NCI-H748 treated with DMSO at 0.1 percent for 48 hours (cell line): ENCODE measurements around the gene SIGLECL1.

Experiments
- DNase-seq: peaks from one replicate; lab custom pipeline; 2025; lab: John Stamatoyannopoulos, UW

Gene SIGLECL1

DNA sequence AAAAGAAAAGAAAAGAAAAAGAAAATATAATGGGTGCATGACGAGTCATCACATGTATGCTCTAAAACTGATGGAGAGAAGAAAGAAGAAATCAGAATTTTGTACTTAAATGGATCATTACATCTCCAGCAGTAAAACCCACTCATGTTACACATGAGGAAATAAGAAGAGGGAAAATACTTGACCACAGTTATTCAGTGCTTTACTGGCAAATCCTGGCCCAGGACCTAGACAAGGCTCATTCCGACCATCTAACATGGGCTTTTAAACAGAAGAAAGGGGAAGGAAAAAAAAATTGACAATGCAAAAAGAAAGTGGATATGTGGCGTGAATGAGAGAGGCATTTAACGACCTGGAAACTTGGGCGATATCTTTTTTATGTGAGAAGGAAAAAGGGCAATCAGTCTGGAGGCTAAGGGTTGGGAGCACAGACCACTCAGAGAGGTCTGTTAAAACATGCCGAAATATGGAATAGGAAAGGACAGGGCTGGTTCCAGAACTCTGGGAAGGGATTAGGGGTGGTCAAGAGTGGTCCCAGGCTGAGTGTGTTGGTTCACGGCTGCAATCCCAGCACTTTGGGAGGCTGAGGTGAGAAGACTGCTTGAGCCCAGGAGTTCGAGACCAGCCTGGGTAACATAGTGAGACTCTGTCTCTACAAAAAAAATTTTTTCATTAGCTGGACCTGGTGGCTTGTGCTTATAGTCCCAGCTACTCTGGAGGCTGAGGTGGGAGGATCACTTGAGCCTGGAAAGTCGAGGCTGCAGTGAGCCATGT, 1.6 kb downstream of the SIGLECL1 start:
- DNase-seq, result no peak

DNA sequence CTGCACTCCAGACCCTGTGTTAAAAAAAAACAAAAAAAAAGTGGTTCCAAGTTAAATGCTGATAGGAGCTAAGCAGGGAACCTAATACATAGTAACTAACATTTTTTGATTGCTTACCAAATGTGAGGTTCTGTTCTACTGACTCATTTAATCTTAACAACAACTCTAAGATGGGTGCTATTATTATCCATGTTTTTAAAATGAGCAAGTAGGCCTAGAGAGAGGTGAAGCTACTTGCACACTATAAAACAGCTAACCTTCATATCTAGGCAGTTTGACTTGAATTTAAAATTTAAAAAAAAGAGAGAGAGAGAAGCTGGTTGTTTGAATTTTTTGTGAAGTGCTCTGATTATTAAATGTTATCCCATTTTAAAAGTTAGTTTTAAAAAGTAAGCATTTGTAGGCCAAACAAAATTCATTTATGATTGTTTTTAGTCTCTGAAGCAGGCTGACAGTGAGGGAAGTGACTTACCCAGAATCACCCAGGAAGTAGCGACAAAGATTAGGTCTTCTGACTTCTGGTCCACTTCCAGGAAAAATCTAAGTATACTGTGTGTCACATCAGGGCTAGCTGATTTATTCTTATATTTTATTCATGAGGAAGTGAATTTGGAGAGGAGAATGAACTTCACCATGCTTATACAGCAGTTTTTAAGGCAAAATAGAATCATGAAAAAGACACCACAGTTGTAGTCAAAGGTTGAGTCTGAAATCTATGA, 2.4 kb downstream of the SIGLECL1 start:
- DNase-seq, result no peak

DNA sequence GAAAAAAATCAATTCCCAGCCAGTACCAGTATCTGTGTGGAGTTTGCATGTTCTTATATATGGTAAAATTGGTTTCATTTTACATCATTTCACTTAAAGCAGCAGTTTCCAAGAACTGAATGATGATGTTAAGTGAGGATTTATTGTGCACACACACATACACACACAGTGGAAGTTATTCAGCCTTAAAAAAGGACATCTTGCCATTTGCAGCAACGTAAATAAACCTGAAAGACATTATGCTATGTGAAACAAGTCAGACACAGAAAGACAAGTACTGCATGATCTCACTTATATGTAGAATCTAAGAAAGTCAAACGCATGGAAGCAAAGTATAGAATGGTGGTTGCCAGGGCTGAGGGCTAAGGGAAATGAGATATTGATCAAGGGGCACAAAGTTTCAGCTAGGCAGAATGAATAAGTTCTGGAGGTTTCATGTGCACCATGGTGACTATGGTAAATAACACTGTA, 5.3 kb downstream of the SIGLECL1 start:
- DNase-seq, result no peak

DNA sequence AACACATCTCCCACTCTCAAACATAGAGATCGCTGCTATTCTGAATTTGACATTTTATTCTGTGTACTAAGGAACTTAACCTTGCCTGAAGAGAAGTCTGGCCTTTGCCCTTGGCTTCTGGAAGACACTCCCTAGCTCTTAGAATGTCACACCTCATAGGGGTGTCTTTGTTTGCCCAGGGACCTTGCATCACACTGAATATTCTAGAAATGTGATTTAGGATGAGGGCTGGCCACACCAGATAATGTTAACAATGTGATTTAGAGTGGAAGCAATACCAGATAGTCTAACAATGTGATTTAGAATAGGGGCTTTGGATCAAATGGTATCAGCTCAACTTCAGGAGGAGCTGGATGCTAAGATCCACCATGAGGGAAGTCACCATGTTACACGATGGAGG, 6.6 kb downstream of the SIGLECL1 start:
- no peak for DNase-seq

DNA sequence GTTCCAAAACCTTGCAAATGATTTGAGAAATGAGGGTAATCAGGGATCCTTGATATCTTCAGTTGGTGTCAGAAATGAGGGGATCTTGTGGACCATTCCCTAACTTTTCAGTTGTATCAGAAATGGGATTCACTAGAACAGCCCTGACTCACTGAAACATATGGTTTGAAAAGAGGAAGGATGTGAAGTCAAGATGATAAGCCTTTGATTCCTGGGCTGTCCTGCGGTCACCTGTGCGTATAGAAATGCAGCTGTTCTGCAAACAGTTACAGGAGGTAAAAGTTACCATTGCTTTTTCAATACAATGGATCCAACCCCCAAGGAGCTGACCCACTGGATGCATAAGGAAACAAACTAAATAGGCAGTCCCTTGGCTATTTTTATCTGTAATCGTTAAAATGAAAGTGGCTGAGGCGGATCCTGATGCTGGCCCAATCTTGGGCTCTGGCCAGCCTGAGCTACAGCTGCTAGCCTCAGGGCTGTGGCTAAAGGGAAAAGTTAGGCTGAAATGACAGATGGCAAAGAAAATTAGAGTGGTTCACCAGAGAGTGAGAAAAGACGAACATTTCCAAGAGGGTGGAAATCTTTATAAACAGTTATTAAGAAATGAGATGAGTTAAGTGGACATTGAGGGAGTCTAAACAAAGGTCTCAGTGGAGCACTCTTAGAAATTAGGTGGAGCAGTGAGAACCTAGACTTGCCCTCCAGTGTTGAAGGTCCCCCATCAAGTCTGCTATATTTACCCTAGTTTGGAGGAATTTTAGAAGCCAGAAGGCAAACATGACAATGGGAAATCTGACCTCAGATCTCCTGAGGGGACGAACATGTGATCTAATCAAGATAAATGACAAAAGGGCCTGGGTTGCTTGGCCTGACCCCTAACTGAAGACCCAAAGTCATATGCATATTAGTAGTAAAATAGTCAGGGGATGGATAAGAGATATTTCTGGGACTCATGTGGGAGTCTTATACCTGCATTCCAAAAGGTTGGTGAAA, 7.6 kb downstream of the SIGLECL1 start:
- no peak for DNase-seq

DNA sequence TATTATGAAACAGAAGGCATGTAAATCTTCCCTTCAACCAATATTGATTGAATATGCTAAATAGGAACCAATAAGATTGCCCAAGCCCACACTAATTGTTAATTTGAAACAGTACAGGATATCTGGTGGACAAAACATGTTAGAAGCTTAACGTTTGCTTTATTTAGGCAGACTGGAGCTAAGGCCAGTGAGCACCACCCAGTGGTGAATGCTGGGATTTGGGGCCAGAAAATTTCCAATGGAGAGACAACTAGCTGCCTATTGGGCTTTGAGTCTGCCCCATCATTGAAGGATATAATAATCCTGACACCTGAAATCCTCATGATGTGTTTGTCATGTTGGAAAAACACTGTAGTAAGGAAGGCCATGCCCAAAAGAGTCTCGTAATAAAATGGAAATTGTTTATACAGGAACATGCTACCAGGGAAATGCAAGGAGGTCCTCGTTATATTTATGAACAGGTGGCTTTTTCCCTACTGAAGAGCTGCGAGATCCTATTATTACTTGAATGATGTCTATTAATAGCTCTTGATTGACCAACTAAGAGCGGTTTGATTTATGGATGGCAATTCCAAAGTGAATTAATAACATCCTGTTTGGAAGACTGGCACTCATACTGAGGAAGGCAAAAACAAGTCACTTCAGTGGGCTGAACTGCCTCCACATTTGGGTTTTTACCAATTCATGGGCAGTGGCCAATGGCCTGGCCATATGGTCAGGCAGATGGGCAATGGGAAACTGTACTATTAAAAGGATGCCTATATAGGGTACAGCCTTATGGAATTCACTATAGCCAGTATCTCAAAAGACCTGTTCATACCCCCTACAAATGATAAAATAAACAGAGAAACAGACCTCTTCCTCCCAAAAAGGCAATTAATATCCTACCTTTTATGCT, 8.7 kb downstream of the SIGLECL1 start:
- DNase-seq, result no peak

DNA sequence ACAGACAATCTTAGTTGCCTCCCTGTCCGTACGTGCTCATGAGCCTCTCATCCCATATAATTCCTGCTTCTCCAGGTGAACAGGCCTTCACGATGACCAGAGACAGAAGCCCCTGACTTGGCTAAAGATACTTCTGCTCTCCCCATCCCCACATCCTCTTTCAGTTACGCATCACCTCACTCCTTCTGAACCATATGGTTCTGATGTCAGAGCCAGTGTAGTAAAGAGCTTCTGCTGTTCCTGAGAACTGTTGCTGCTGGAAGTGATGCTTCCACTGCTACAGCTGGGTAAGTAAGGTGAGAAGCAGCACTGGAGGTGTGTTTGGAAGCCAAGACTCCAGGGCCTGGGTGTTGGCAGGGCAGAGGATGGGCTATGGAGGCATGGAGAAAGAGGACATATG, 12.9 kb downstream of the SIGLECL1 start:
- DNase-seq, result no peak

DNA sequence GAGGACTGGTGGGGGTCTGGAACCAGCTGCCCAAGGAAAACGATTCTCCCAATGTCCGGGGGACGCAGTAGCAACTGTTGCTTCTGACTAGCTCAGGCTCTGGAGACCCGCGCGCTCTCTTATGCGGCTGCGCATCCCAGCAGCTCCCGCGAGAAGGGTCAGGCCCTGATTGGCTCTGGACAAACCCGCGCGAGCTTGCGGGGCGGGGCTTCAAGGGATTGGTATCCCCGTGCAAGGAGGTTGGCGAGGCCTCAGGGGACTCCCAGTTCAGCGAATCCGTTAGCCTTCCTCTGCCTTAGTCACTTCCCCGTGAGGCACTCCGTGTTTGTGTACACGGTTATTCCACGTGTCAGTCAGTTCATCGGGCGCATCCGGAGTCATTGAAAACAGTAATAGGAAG, 20.2 kb downstream of the SIGLECL1 start:
- DNase-seq, result no peak

DNA sequence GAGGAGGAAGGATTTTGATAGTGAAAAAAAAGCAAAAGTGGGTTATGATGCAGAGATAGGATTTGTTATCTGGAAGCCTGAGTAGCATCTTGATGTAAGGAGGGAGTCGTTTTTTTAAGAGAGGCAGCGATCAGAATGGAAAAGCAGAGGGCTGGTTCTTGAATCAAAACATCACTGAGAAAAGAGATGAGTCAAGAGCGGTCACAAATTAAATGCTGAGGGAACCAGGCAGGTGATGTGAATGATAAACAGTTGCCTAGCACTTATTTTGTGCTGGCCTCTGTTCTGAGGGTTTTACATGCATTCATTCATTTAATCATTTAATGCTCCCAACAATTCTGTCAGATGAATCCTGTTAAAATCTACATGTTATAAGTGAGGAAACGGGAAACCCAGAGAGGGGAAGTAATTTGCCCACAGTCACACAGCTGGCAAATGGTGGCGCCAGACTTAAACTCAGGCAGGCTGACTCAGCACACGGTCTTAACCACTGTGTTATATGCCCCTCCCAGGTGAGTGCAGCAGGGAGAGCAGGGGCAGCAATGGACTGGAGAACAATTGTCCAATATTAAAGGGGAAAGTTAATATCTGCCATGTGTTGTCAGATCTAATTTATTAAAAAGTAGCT, 21.4 kb downstream of the SIGLECL1 start:
- no peak for DNase-seq

DNA sequence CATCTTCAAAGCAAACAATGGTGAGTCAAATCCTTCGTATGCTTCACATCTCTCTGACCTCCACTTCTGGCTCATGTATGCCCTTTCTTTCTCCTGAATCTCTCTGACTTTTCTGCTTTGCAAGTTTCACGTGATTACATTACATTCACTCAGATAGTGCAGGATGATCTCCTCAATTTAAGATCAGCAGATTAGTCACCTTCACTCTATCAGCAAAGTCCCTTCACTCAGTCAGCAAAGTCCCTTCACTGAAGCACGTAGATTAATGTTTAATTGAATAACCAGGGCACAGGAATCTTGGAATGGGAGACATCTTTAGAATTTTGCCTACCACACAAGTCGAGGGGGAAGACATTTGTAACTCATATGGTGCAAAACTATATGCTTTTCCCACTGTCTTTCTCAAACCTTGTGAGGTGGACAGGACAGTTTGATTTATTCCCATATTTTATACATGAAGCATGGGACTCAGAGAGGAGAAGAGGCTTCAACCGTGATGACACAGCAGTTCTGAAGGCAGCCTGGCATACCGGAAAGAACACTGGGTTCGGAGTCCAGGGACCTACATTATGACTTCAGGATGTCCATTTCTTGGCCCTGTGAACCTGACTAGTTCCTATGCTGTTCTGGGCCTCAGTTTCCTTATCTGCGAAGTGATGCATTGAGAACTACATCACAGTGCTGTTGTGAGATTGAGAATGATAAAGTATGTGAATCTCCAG, 23.3 kb downstream of the SIGLECL1 start:
- DNase-seq, result no peak

DNA sequence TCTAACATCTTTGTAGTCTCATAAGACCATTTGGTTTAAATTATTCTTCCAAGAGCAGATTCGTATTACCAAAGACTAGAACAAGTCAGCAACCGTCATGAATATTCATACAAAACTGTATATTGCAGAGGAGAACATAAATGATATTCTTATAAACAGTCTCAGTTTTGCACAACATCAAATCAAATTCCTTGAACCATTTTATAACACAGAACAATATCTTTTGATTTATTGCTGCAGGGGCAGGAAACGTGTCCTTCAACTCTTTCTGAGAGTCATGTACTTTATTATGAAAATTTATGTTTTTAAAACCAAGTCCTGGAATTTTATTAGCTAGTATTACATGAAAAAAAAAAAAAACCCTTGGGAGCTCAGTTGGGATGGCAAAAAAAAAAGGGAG, 26.2 kb downstream of the SIGLECL1 start:
- DNase-seq, result no peak

DNA sequence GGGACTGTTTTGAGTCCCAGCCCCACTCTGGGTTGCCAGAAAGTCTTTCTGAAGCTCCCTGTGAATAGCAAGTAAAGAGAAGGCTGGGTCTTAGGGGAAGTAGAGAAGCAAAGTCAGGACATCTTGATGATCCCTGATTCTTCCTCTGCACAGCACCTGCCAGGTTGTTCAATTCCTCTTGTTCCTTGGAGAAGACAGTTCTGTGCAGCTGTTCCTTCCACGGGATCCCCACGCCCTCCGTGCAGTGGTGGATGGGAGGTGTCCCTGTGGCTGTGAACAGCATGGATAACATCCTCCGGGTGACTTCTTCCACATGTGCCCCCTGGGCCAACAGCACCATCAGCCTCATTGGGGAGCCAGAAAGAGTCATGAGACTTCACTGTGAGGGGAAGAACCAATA, 31.5 kb downstream of the SIGLECL1 start:
- no peak for DNase-seq

DNA sequence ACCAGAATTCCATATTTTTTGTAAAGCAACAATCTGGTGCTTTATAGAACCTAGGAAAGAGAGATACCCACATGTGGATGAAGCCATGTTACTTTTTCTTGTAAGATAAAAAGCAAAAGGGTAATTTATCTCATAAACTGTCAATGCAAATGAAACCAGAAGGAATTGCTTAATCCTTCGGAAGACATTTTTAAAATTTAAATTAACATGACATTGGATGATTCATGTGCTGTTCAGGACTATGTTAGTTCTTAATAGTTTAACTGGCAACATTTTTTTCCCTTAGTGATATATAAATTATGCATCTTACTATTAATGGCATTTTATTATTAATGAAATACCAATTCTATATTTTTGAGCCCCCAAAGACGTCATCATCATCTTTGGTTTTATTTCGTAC, 34.8 kb downstream of the SIGLECL1 start:
- no peak for DNase-seq

DNA sequence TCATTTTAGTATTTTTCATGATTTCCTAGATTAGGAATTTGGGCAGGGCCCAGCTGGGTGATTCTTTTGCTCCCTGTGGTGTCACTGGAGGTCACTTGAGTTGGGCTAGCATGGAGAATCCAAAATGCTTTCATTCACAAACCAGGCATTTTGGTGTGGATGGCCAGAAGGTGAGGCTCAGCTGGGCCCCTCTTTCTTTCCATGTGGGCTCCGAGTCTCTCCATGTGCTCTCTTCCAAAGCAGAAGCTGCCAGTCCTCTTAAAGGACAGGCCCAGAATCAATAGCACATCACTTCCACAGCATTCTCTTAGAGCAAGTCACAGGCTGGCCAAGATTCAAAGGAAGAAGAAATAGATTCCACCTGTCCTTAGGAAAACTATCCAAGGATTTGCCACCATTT, 38.8 kb downstream of the SIGLECL1 start:
- DNase-seq, result no peak

DNA sequence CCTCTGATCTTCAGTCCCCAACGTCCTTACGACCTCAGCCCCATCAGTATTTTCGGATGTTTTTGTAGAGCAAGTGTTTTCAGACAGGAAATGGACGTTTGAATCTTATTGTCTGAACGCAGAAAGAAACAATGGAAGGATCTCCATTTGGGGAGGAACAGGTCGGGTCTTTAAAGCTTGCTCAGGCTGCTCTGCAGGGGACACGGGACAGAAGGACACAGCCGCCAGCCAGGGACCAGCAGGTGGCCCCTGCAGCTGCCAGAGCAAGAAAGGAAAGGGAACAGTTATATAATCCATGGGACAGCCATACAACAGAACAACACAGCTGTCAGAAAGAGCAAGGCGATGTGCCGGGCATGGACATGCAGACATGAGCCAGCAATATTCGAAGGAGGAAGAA, 42.1 kb downstream of the SIGLECL1 start:
- no peak for DNase-seq

DNA sequence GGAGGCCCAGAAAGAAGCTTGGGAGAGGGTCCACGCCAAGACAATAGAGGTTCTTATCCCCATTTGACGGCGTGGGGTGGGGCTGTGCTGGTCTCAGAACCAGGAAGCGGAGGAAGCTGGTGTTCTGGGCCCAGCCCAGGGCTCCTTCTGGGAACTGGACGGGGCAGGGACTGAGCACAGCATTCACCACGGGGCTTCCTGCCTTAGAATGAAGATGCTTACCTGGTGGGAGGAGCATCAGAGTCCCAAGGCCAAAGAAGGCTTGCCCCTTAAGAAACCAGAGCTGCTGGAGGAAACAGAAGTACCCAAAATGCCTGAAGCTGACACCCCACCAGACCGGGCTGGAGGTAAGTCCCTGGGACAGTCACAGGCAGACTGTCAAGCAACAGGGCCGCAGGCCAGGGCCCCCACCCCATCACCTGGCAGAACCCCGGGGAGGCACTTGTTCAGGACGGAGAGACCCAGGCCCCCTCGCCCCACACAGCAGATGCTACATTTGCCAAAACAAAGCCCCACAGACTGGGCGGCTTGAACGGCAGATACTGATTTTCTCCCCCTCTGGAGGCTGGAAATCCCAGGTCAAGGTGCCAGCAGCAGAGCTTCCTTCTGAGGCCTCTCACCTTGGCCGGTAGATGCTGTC, 42.8 kb downstream of the SIGLECL1 start:
- DNase-seq, result no peak

DNA sequence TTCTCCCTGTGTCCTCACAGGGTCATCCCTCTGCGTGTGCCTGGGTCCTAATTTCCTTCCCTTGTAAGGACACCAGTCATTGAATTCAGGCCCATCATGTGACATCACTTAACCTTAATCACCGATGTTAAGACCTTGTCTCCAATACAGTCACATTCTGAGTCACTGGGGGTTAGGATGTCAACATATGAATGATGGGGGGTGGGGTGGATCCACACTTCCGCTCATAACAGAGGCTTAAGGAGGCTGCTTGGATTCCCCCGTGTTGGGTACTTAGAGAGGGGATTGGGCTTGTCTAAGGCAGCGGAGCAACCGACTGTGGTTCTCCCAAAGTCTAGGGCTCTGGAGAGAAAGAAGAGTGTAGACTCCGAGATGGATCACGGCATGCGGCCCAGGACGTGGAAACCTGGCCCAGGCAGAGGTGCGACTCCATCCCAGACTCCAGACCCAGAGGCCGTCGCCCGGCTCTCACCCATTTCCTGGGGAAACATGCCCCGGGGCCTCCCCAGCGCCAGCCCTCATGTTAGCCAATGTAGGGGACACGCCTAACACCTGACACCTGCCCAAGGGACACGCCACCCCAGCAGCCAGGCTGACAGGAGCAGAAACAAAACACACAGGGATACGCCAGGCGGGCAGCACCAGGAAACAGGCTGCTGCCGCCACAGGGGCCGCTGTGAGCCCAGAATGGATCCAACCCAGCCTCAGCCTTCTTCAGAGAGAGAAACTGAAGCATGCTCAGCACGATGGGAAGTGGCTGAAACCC, 43.5 kb downstream of the SIGLECL1 start:
- no peak for DNase-seq

DNA sequence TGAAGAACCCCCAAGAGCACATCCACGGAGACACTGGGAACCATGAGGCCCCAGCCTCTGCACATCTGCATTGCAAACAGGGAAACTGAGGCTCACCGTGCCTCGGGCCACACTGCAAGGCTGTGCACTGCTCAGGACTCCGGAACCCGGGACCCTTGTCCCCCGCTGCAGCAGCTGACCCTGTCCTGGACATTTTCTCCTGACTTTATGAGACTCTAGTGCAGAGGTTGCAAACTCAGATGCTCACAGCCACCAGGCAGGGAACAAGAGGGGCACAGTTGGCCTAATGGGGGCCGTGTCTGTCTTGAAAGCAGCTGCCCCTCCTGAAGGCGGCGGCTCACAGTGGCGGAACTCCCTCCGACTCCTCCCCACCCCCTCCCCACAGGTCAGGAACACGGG, 44.1 kb downstream of the SIGLECL1 start:
- DNase-seq, result no peak
